Ovary (tissue), 3 donors: ENCODE results near the gene POPDC3.

Source experiments
- CTCF ChIP-seq, 3 donors: fragments of 450-650 bp in 2 of 3; fragments of 200-600 bp in 1 of 3; IDR thresholded peaks; one replicate each; pipeline versions ENCODE4 v1.5.1 to v1.8.0; 2016 to 2022; ENCODE audit warnings: antibody characterized with exemption in 3 of 3, mild to moderate bottlenecking in 1 of 3
- POLR2A ChIP-seq: fragments of 450-650 bp; IDR thresholded peaks from one replicate; pipeline ENCODE4 v1.6.1; 2017; ENCODE audit warnings: antibody characterized with exemption, mild to moderate bottlenecking, moderate library complexity
- donor health status: DM: no; HTN: no; CAD: no.

DNA sequence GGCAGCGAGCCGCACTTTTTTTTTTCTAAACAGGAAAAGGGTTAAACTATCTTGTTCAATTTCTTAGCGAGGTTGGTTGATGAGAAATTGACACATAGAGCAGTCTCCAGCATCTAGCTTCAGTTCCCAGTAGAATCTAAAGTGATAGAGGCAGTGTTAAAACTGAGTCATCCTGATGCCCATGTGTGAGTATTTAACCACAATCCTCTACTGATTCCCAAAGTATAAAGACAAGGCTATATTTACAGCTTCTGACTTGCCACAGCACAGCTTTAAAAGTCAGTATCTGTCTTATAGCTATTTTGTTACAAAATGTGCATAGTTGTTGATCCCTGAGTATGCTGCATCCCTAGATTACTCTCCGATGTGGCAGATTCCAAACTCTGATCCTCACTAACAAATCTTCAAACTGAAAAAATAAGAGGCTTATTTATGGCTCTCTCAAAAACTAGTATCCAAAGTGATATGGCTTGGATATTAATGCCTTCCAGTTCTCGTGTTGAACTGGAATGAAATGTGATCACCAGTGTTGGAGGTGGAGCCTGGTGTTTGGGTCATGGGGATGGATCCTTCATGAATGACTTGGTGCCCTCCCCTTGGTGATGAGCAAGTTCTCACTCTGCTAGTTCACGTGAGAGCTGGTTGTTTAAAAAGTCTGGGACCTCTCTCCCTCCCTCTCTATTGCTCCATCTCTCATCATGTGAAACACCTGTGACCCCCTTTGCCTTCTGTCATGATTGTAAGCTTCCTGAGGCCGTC, 13.1 kb upstream of the POPDC3 start:
- TF ChIP-seq POLR2A, result no peak
- no peak for TF ChIP-seq CTCF (IDR thresholded peaks at IDR 0.05)
